K562 (cell line): Measurements from ENCODE around the gene DLX2. TPM values are rescaled to one million over a fixed set of nuclear protein-coding genes. Genes with fewer than 3 reads are reported as not detected.

ENCODE experiments used
- ARHGAP35 ChIP-seq: fragments of 450-650 bp; IDR thresholded peaks from 2 replicates; pipeline ENCODE4 v1.6.1; 2018; ENCODE audit not compliant: partially characterized antibody
- CHCHD3 ChIP-seq: fragments of 250-450 bp; sonication (Bioruptor Pico); IDR thresholded peaks from 2 replicates; pipeline ENCODE4 v2.1.2; 2022; ENCODE audit warnings: mild to moderate bottlenecking
- CHD4 ChIP-seq: fragments of 200-600 bp; sonication (generic); IDR thresholded peaks from 3 replicates; pipeline ENCODE4 v1.6.1; 2012; ENCODE audit warnings: low read depth, mild to moderate bottlenecking, mixed read lengths, low read length, inconsistent platforms; ENCODE audit not compliant: insufficient read depth, insufficient replicate concordance, poor library complexity, severe bottlenecking
- DDX20 ChIP-seq: fragments of 450-650 bp; IDR thresholded peaks from 2 replicates; pipeline ENCODE4 v1.6.1; 2016; ENCODE audit warnings: missing genetic modification characterization, low read depth, mild to moderate bottlenecking, missing compliant biosample characterization, moderate library complexity
- EHMT2 ChIP-seq: fragments of 450-650 bp; IDR thresholded peaks from 2 replicates; pipeline ENCODE4 v1.6.1; 2018; ENCODE audit warnings: antibody characterized with exemption
- FOSL1 ChIP-seq: fragments of 200-800 bp; sonication (Bioruptor generic); conservative IDR thresholded peaks from 2 replicates; pipeline ENCODE4 v1.6.1; 2016; ENCODE audit warnings: missing genetic modification characterization, missing compliant biosample characterization
- PHF8 ChIP-seq: fragments of 200-600 bp; sonication (generic); IDR thresholded peaks from 2 replicates; pipeline ENCODE4 v1.6.1; 2012; ENCODE audit warnings: mixed run types, mild to moderate bottlenecking, inconsistent platforms, low read length, moderate library complexity, borderline replicate concordance
- PML ChIP-seq: IDR thresholded peaks from 2 replicates; pipeline ENCODE4 v1.6.1; 2012; ENCODE audit warnings: low read length, inconsistent platforms
- RBM22 ChIP-seq: fragments of 200-400 bp; formaldehyde crosslinking; IDR thresholded peaks from 2 replicates; pipeline ENCODE4 v1.6.1; 2018; ENCODE audit warnings: low read length, low read depth; ENCODE audit not compliant: poor library complexity, severe bottlenecking
- TAF9B ChIP-seq: fragments of 450-650 bp; IDR thresholded peaks from 2 replicates; pipeline ENCODE4 v1.6.1; 2018; ENCODE audit warnings: mild to moderate bottlenecking; ENCODE audit not compliant: partially characterized antibody
- ZEB2 ChIP-seq: fragments of 450-650 bp; IDR thresholded peaks from 2 replicates; pipeline ENCODE4 v1.6.1; 2016
- ZNF41 ChIP-seq: fragments of 250-450 bp; sonication (Bioruptor Pico); conservative IDR thresholded peaks from 2 replicates; pipeline ENCODE4 v1.4.0; 2020; ENCODE audit warnings: mild to moderate bottlenecking
- polyA plus RNA-seq, 8 experiments: library from polyadenylated mRNA; depleted of rRNA in 4 of 8; stranded (reverse) in 5 of 8; unstranded in 3 of 8; fragments of >200 nt; fragmentation: Nextera tagmentation in 2 of 8; fragmentation: Illumina TruSeq in 1 of 8; extraction: Ambion mirVana in 2 of 8; extraction: Trizol in 1 of 8; gene quantifications; 2 replicates each; pipeline versions ENCODE4 v1.2.1 to v1.2.3, GENCODE V29; 2011 to 2014; ENCODE audit warnings: inconsistent platforms in 1 of 8, missing spikeins in 1 of 8
- total RNA-seq, 7 experiments: library from RNA; depleted of rRNA in 6 of 7; stranded (reverse); fragments of >200 nt in 6 of 7; fragmentation: Illumina TruSeq in 2 of 7; extraction: Trizol in 2 of 7; gene quantifications; 2 replicates each; pipeline versions ENCODE4 v1.2.1 to v1.2.3, GENCODE V29; 2011 to 2021; ENCODE audit warnings: low replicate concordance in 1 of 7
- TF ChIP-seq, protein P1 (sequence below): fragments of 250-450 bp; sonication (Bioruptor Pico); IDR thresholded peaks from 2 replicates; pipeline ENCODE4 v1.4.0; 2020; ENCODE audit warnings: mild to moderate bottlenecking
- TF ChIP-seq, protein P2 (sequence below): sonication (generic); IDR thresholded peaks from 2 replicates; pipeline ENCODE4 v1.6.1; 2016
- TF ChIP-seq, protein P3 (sequence below), 2 experiments: IDR thresholded peaks in 1 of 2; conservative IDR thresholded peaks in 1 of 2; 2 replicates each; pipeline ENCODE4 v1.6.1; 2016; ENCODE audit warnings: low read depth in 2 of 2, mild to moderate bottlenecking in 1 of 2, missing compliant biosample characterization in 1 of 2, missing genetic modification characterization in 1 of 2, moderate library complexity in 1 of 2
- TF ChIP-seq, protein P4 (sequence below): sonication (generic); formaldehyde crosslinking; IDR thresholded peaks from 2 replicates; pipeline ENCODE4 v1.8.1; 2023; ENCODE audit warnings: missing genetic modification reagents, mild to moderate bottlenecking, borderline replicate concordance

Gene DLX2
- total and polyA plus RNA-seq, 9 of the 15 experiments (the other 6 are each of a cell fraction or from before 2014, with no cell fraction given) = 0.14 to 4.3 (median 0.86) TPM

DNA sequence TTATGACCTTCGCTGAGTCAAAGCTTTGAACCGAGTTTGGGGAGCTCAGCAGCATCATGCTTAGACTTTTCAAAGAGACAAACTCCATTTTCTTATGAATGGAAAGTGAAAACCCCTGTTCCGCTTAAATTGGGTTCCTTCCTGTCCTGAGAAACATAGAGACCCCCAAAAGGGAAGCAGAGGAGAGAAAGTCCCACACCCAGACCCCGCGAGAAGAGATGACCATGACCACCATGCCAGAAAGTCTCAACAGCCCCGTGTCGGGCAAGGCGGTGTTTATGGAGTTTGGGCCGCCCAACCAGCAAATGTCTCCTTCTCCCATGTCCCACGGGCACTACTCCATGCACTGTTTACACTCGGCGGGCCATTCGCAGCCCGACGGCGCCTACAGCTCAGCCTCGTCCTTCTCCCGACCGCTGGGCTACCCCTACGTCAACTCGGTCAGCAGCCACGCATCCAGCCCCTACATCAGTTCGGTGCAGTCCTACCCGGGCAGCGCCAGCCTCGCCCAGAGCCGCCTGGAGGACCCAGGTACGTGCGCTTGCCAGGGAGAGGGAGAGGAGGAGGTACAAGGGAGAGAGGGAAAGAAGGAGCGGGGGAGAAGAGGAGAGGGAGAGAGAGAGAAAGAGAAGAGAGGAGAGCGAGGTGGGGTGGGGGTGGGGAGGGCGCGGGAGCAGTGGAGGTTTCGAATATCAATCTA is 17.1 kb downstream of the DLX2 start, which contains the start of gene DLX1 (continued):
- TF ChIP-seq, protein P1, sequence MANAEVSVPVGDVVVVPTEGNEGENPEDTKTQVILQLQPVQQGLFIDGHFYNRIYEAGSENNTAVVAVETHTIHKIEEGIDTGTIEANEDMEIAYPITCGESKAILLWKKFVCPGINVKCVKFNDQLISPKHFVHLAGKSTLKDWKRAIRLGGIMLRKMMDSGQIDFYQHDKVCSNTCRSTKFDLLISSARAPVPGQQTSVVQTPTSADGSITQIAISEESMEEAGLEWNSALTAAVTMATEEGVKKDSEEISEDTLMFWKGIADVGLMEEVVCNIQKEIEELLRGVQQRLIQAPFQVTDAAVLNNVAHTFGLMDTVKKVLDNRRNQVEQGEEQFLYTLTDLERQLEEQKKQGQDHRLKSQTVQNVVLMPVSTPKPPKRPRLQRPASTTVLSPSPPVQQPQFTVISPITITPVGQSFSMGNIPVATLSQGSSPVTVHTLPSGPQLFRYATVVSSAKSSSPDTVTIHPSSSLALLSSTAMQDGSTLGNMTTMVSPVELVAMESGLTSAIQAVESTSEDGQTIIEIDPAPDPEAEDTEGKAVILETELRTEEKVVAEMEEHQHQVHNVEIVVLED (CRISPR knock-in tag) = no peak
- TF ChIP-seq, protein P2, sequence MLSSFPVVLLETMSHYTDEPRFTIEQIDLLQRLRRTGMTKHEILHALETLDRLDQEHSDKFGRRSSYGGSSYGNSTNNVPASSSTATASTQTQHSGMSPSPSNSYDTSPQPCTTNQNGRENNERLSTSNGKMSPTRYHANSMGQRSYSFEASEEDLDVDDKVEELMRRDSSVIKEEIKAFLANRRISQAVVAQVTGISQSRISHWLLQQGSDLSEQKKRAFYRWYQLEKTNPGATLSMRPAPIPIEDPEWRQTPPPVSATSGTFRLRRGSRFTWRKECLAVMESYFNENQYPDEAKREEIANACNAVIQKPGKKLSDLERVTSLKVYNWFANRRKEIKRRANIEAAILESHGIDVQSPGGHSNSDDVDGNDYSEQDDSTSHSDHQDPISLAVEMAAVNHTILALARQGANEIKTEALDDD = no peak
- no peak for TF ChIP-seq CHD4
- TF ChIP-seq, protein P3, sequence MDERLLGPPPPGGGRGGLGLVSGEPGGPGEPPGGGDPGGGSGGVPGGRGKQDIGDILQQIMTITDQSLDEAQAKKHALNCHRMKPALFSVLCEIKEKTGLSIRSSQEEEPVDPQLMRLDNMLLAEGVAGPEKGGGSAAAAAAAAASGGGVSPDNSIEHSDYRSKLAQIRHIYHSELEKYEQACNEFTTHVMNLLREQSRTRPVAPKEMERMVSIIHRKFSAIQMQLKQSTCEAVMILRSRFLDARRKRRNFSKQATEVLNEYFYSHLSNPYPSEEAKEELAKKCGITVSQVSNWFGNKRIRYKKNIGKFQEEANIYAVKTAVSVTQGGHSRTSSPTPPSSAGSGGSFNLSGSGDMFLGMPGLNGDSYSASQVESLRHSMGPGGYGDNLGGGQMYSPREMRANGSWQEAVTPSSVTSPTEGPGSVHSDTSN (CRISPR knock-in tag; IDR thresholded peaks at IDR 0.05; ENCODE audit: low read depth) = no peak
- TF ChIP-seq, protein P3 (tag; conservative IDR thresholded peaks at IDR 0.05; ENCODE audit: low read depth) = no peak
- TF ChIP-seq CHCHD3 (CRISPR knock-in tag) = no peak
- TF ChIP-seq PML = 0 out of 2 replicates have a peak, but pooled peaks have one; percentile 44
- no peak; the same call in 1 of the 2 replicates for TF ChIP-seq PHF8
- TF ChIP-seq RBM22 = peak; percentile 41
- 0 out of 2 replicates have a peak, but pooled peaks have one; percentile 37 for TF ChIP-seq FOSL1 (tag)
- TF ChIP-seq ZEB2 = no peak
- peak; percentile 58 for TF ChIP-seq ARHGAP35
- peak; percentile 57; the same call in 1 of the 2 replicates for TF ChIP-seq EHMT2
- TF ChIP-seq ZNF41 (CRISPR knock-in tag) = no peak
- peak; percentile 63 for TF ChIP-seq TAF9B
- TF ChIP-seq DDX20 (tag) = no peak
- TF ChIP-seq, protein P4, sequence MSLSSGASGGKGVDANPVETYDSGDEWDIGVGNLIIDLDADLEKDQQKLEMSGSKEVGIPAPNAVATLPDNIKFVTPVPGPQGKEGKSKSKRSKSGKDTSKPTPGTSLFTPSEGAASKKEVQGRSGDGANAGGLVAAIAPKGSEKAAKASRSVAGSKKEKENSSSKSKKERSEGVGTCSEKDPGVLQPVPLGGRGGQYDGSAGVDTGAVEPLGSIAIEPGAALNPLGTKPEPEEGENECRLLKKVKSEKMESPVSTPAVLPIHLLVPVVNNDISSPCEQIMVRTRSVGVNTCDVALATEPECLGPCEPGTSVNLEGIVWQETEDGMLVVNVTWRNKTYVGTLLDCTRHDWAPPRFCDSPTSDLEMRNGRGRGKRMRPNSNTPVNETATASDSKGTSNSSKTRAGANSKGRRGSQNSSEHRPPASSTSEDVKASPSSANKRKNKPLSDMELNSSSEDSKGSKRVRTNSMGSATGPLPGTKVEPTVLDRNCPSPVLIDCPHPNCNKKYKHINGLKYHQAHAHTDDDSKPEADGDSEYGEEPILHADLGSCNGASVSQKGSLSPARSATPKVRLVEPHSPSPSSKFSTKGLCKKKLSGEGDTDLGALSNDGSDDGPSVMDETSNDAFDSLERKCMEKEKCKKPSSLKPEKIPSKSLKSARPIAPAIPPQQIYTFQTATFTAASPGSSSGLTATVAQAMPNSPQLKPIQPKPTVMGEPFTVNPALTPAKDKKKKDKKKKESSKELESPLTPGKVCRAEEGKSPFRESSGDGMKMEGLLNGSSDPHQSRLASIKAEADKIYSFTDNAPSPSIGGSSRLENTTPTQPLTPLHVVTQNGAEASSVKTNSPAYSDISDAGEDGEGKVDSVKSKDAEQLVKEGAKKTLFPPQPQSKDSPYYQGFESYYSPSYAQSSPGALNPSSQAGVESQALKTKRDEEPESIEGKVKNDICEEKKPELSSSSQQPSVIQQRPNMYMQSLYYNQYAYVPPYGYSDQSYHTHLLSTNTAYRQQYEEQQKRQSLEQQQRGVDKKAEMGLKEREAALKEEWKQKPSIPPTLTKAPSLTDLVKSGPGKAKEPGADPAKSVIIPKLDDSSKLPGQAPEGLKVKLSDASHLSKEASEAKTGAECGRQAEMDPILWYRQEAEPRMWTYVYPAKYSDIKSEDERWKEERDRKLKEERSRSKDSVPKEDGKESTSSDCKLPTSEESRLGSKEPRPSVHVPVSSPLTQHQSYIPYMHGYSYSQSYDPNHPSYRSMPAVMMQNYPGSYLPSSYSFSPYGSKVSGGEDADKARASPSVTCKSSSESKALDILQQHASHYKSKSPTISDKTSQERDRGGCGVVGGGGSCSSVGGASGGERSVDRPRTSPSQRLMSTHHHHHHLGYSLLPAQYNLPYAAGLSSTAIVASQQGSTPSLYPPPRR (CRISPR knock-in tag) = 0 out of 2 replicates have a peak, but pooled peaks have one; percentile 12
